Measurements from ENCODE around the gene LAMC3.

The LAMC3 gene

GRCh38 chr9:130995086-130996011 is 13.6 kb upstream of the LAMC3 start:
- peak; percentile 58 for DNase-seq (ENCODE audit: low read depth)
- no peak for TF ChIP-seq CTCF (IDR thresholded peaks at IDR 0.05; ENCODE audit: low read length, missing control alignments)

GRCh38 chr9:130996205-130996604 is 12.8 kb upstream of the LAMC3 start:
- TF ChIP-seq CTCF (IDR thresholded peaks at IDR 0.05; ENCODE audit: low read length, missing control alignments): no peak
- DNase-seq (ENCODE audit: low read depth): no peak
- no peak overlapping the region for H3K4me3 ChIP-seq (replicated peaks; ENCODE audit: low read depth, low read length)

More at GRCh38 chr9:130995086-130996011, 13.6 kb upstream of the LAMC3 start:
- H3K4me3 ChIP-seq (replicated peaks; ENCODE audit: low read depth, low read length): no peak overlapping the region

- DNase-seq (ENCODE audit: low read depth): no peak
- TF ChIP-seq CTCF (IDR thresholded peaks at IDR 0.05; ENCODE audit: low read length, missing control alignments): no peak
- no peak overlapping the region for H3K4me3 ChIP-seq (replicated peaks; ENCODE audit: low read depth, low read length)
Observed at GRCh38 chr9:130996676-130997394, 12.1 kb upstream of the LAMC3 start.

GRCh38 chr9:130997395-130997684 is 11.6 kb upstream of the LAMC3 start:
- DNase-seq (ENCODE audit: low read depth): no peak
- H3K4me3 ChIP-seq (replicated peaks; ENCODE audit: low read depth, low read length): no peak overlapping the region
- TF ChIP-seq CTCF (IDR thresholded peaks at IDR 0.05; ENCODE audit: low read length, missing control alignments): no peak

GRCh38 chr9:130997925-130998596 is 10.9 kb upstream of the LAMC3 start:
- no peak overlapping the region for H3K4me3 ChIP-seq (replicated peaks; ENCODE audit: low read depth, low read length)
- DNase-seq (ENCODE audit: low read depth): peak; percentile 68
- peak; percentile 75 for TF ChIP-seq CTCF (IDR thresholded peaks at IDR 0.05; ENCODE audit: low read length, missing control alignments)

- no peak for DNase-seq (ENCODE audit: low read depth)
- TF ChIP-seq CTCF (IDR thresholded peaks at IDR 0.05; ENCODE audit: low read length, missing control alignments): no peak
- no peak overlapping the region for H3K4me3 ChIP-seq (replicated peaks; ENCODE audit: low read depth, low read length)
Observed at GRCh38 chr9:130998597-130999244, 10.3 kb upstream of the LAMC3 start.

Measured in fibroblast of pulmonary artery (primary cell).